Breast epithelium (tissue), 3 donors: ENCODE data around the gene CNOT2.

Experiments used
- POLR2A ChIP-seq: fragments of 450-650 bp; IDR thresholded peaks from one replicate; pipeline ENCODE4 v1.6.1; 2016; ENCODE audit warnings: antibody characterized with exemption, mild to moderate bottlenecking, moderate library complexity
- POLR2AphosphoS5 ChIP-seq, 3 donors: sonication (generic); formaldehyde crosslinking; IDR thresholded peaks; one replicate each; pipeline ENCODE4 v1.6.1; 2017; ENCODE audit warnings: antibody characterized with exemption in 3 of 3
- TF ChIP-seq, protein P1 (sequence below), 3 donors: fragments of 450-650 bp; IDR thresholded peaks; one replicate each; pipeline ENCODE4 v1.5.1; 2016 to 2017; ENCODE audit warnings: antibody characterized with exemption in 3 of 3, mild to moderate bottlenecking in 3 of 3, moderate library complexity in 3 of 3

DNA sequence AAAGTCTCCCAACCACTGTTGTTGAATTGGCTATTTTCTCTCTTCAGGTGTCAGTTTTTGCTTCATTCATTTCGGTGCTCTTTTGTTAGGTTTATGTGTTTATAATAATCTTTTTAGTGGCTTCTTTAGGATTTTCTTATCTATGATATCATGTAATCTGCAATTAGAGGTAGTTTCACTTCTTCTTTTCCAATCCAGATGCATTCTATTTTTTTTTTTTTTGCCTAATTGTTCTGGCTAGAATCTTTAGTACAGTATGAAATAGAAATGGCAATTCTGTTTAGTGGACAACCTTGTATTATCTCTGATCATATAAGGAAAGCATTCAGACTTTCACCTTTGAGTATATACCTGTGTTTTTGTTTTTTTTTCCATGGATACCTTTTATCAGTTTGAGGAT is 17.4 kb downstream of the CNOT2 start:
- TF ChIP-seq, protein P1, sequence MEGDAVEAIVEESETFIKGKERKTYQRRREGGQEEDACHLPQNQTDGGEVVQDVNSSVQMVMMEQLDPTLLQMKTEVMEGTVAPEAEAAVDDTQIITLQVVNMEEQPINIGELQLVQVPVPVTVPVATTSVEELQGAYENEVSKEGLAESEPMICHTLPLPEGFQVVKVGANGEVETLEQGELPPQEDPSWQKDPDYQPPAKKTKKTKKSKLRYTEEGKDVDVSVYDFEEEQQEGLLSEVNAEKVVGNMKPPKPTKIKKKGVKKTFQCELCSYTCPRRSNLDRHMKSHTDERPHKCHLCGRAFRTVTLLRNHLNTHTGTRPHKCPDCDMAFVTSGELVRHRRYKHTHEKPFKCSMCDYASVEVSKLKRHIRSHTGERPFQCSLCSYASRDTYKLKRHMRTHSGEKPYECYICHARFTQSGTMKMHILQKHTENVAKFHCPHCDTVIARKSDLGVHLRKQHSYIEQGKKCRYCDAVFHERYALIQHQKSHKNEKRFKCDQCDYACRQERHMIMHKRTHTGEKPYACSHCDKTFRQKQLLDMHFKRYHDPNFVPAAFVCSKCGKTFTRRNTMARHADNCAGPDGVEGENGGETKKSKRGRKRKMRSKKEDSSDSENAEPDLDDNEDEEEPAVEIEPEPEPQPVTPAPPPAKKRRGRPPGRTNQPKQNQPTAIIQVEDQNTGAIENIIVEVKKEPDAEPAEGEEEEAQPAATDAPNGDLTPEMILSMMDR (IDR thresholded peaks at IDR 0.05): no peak
- TF ChIP-seq POLR2A: no peak
- no peak for TF ChIP-seq POLR2AphosphoS5 (IDR thresholded peaks at IDR 0.05)
